Measurements from ENCODE around the gene CIRBP. TPM values are rescaled to one million over a fixed set of nuclear protein-coding genes. Genes with fewer than 3 reads are reported as not detected.

The CIRBP gene
- total RNA-seq, 1 donor = 380 TPM

- peaks cover 57% of the 10 kb centered on the region for H3K36me3 ChIP-seq (ENCODE audit: insufficient read depth, low read length)
Observed at GRCh38 chr19:1254530-1255185, 14.5 kb upstream of the CIRBP start.

GRCh38 chr19:1255186-1256161 is 13.7 kb upstream of the CIRBP start:
- DNase-seq (ENCODE audit: insufficient read length, low spot score, missing footprints) = no peak
- no peaks in the 10 kb centered on the region for H3K9me3 ChIP-seq (ENCODE audit: low read depth, low read length)
- H4K20me1 ChIP-seq (ENCODE audit: insufficient read depth, low read length) = peaks cover 54% of the 10 kb centered on the region
- peaks cover 38% of the 10 kb centered on the region for H3K4me1 ChIP-seq (ENCODE audit: insufficient read depth, low read length)
- H3K79me2 ChIP-seq (ENCODE audit: insufficient read depth, low read length) = peaks cover 65% of the 10 kb centered on the region
- TF ChIP-seq, protein P1, sequence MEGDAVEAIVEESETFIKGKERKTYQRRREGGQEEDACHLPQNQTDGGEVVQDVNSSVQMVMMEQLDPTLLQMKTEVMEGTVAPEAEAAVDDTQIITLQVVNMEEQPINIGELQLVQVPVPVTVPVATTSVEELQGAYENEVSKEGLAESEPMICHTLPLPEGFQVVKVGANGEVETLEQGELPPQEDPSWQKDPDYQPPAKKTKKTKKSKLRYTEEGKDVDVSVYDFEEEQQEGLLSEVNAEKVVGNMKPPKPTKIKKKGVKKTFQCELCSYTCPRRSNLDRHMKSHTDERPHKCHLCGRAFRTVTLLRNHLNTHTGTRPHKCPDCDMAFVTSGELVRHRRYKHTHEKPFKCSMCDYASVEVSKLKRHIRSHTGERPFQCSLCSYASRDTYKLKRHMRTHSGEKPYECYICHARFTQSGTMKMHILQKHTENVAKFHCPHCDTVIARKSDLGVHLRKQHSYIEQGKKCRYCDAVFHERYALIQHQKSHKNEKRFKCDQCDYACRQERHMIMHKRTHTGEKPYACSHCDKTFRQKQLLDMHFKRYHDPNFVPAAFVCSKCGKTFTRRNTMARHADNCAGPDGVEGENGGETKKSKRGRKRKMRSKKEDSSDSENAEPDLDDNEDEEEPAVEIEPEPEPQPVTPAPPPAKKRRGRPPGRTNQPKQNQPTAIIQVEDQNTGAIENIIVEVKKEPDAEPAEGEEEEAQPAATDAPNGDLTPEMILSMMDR (IDR thresholded peaks at IDR 0.05; ENCODE audit: extremely low read depth, low read depth, low read length) = no peak
- H3K36me3 ChIP-seq (ENCODE audit: insufficient read depth, low read length) = peaks cover 57% of the 10 kb centered on the region
- H3K27me3 ChIP-seq (ENCODE audit: insufficient read depth, low read length) = no peaks in the 10 kb centered on the region
- H3K4me2 ChIP-seq (ENCODE audit: insufficient read depth, low read length) = peak overlapping the region; percentile 32
- H3K4me3 ChIP-seq (ENCODE audit: insufficient read depth, low read length) = no peak overlapping the region
- H2AFZ ChIP-seq (ENCODE audit: low read length) = no peak overlapping the region
- H3K27ac ChIP-seq (ENCODE audit: low read depth, low read length) = peak overlapping the region; percentile 83

More at GRCh38 chr19:1254530-1255185, 14.5 kb upstream of the CIRBP start:
- DNase-seq (ENCODE audit: insufficient read length, low spot score, missing footprints) = no peak
- H4K20me1 ChIP-seq (ENCODE audit: insufficient read depth, low read length) = peaks cover 56% of the 10 kb centered on the region
- no peaks in the 10 kb centered on the region for H3K9me3 ChIP-seq (ENCODE audit: low read depth, low read length)
- peak overlapping the region; percentile 83 for H3K27ac ChIP-seq (ENCODE audit: low read depth, low read length)
- no peak overlapping the region for H2AFZ ChIP-seq (ENCODE audit: low read length)
- H3K79me2 ChIP-seq (ENCODE audit: insufficient read depth, low read length) = peaks cover 67% of the 10 kb centered on the region
- H3K4me2 ChIP-seq (ENCODE audit: insufficient read depth, low read length) = peak overlapping the region; percentile 87
- H3K4me1 ChIP-seq (ENCODE audit: insufficient read depth, low read length) = peaks cover 35% of the 10 kb centered on the region
- TF ChIP-seq, protein P1 (IDR thresholded peaks at IDR 0.05; ENCODE audit: extremely low read depth, low read depth, low read length) = no peak
- H3K4me3 ChIP-seq (ENCODE audit: insufficient read depth, low read length) = peak overlapping the region; percentile 80
- H3K27me3 ChIP-seq (ENCODE audit: insufficient read depth, low read length) = no peaks in the 10 kb centered on the region

- TF ChIP-seq, protein P1 (IDR thresholded peaks at IDR 0.05; ENCODE audit: extremely low read depth, low read depth, low read length) = no peak
- peaks cover 49% of the 10 kb centered on the region for H3K36me3 ChIP-seq (ENCODE audit: insufficient read depth, low read length)
- H3K4me3 ChIP-seq (ENCODE audit: insufficient read depth, low read length) = no peak overlapping the region
- no peaks in the 10 kb centered on the region for H3K27me3 ChIP-seq (ENCODE audit: insufficient read depth, low read length)
- H2AFZ ChIP-seq (ENCODE audit: low read length) = no peak overlapping the region
- peaks cover 45% of the 10 kb centered on the region for H4K20me1 ChIP-seq (ENCODE audit: insufficient read depth, low read length)
- H3K79me2 ChIP-seq (ENCODE audit: insufficient read depth, low read length) = peaks cover 56% of the 10 kb centered on the region
- H3K9me3 ChIP-seq (ENCODE audit: low read depth, low read length) = no peaks in the 10 kb centered on the region
- H3K4me2 ChIP-seq (ENCODE audit: insufficient read depth, low read length) = no peak overlapping the region
- no peak for DNase-seq (ENCODE audit: insufficient read length, low spot score, missing footprints)
- peaks cover 48% of the 10 kb centered on the region for H3K4me1 ChIP-seq (ENCODE audit: insufficient read depth, low read length)
- peak overlapping the region; percentile 60 for H3K27ac ChIP-seq (ENCODE audit: low read depth, low read length)
Observed at GRCh38 chr19:1256646-1257474, 12.3 kb upstream of the CIRBP start.

Data from osteoblast (primary cell).